ENCODE results near the gene DNAI4. TPM values are rescaled to one million over a fixed set of nuclear protein-coding genes. Genes with fewer than 3 reads are reported as not detected.

The DNAI4 gene
- total and polyA plus RNA-seq, 2 donors (not counting 3 experiments of a cell fraction or from before 2014, with no cell fraction given), result 0.51 to 3.3 TPM

DNA sequence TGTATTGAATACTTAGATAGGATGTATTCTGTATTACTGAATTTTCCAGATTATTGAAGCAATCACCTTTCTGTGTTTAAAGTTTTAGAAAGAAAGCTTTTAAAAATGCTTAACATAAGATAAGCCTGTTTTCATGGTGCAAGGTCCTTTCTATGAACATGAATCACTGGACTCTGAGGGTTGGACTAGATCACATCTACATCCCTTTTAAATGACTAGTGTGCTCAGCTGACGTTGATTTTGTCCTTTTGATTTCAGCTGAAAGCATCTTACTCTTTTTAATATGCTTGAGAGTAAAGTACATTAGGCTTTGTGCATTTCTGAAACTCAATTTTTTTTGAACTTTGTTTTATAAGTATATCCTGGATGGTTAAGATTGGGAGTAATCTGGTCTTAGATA, 16.3 kb upstream of the DNAI4 start:
- H2AFZ ChIP-seq (ENCODE audit: low read depth, low read length), result no peak overlapping the region
- POLR2A ChIA-PET, result no interaction called here
- DNase-seq (ENCODE audit: low read depth, low spot score), result no peak

More for the DNA sequence above, 16.3 kb upstream of the DNAI4 start:
- no peaks in the 10 kb centered on the region for H3K27me3 ChIP-seq (ENCODE audit: control insufficient read depth in 2 of 2, insufficient read depth in 2 of 2, low read length in 2 of 2)
- peaks cover 2% of the 10 kb centered on the region for H4K20me1 ChIP-seq (replicated peaks; ENCODE audit: control insufficient read depth, extremely low read depth, insufficient read depth, low read length)
- peaks cover 28% of the 10 kb centered on the region for H3K4me1 ChIP-seq (ENCODE audit: control insufficient read depth, extremely low read depth, insufficient read depth, low read length)
- H3K9me1 ChIP-seq (replicated peaks; ENCODE audit: control insufficient read depth, extremely low read depth, insufficient read depth, low read length), result no peaks in the 10 kb centered on the region
- H3K79me2 ChIP-seq (ENCODE audit: control insufficient read depth, insufficient read depth, low read length), result peaks cover 85% of the 10 kb centered on the region
- intact Hi-C loops (cut with micrococcal nuclease), result no loop called here
- dilution Hi-C loops (cut with MboI; ENCODE audit: extremely low pct_ligation_motif_present, low sequenced_read_pairs), result no loop called here
- no peak for FAIRE-seq
- TF ChIP-seq POLR2A (IDR thresholded peaks at IDR 0.05; ENCODE audit: low read depth, low read length), result no peak
- no peak for TF ChIP-seq POLR2AphosphoS5 (IDR thresholded peaks at IDR 0.05; ENCODE audit: insufficient read depth, low read depth, low read length)
- no peak for TF ChIP-seq MYC (IDR thresholded peaks at IDR 0.05; ENCODE audit: low read depth, low read length)
- no peak for TF ChIP-seq EZH2 (IDR thresholded peaks at IDR 0.05; ENCODE audit: borderline replicate concordance, low read depth, low read length, severe bottlenecking)
- no peak for TF ChIP-seq JUN (IDR thresholded peaks at IDR 0.05; ENCODE audit: borderline replicate concordance, insufficient read depth, insufficient read length, low read depth)
- no peak for TF ChIP-seq FOS (IDR thresholded peaks at IDR 0.05; ENCODE audit: borderline replicate concordance, insufficient read depth, low read length)
- no peak for TF ChIP-seq GATA2 (IDR thresholded peaks at IDR 0.05; ENCODE audit: insufficient read depth, insufficient read length, low read depth, low read length)
- no peak for TF ChIP-seq MAX (IDR thresholded peaks at IDR 0.05; ENCODE audit: insufficient read depth, insufficient read length)
- no peak for TF ChIP-seq CTCF (IDR thresholded peaks at IDR 0.05; ENCODE audit: extremely low read depth in 1 of 2, insufficient read depth in 1 of 2, low read depth in 1 of 2, low read length in 2 of 2)
- H3K4me2 ChIP-seq (ENCODE audit: insufficient read depth, low read length), result no peak overlapping the region
- no peaks in the 10 kb centered on the region for H3K9me3 ChIP-seq (replicated peaks; ENCODE audit: control insufficient read depth, insufficient read depth, low read length)
- no peak overlapping the region for H3K9ac ChIP-seq (replicated peaks; ENCODE audit: extremely low read depth, insufficient read depth, low read length)
- no peak overlapping the region for H3K27ac ChIP-seq (ENCODE audit: insufficient read depth, low read depth, low read length)
- CTCF ChIA-PET, result no interaction called here
- no peaks in the 10 kb centered on the region for H3K36me3 ChIP-seq (ENCODE audit: control insufficient read depth in 2 of 2, extremely low read depth in 1 of 2, insufficient read depth in 2 of 2, low read length in 2 of 2)
- no TSS peak for BruUV-seq (replicated peaks)
- no peak overlapping the region for H3K4me3 ChIP-seq (replicated peaks in 1 of 3; ENCODE audit: insufficient read depth in 1 of 3, low read depth in 1 of 3, low read length in 3 of 3)

Measured in endothelial cell of umbilical vein (primary cell).